HEK293 (cell line): Measurements from ENCODE around the gene CAD.

Experiments used
- KLF8 ChIP-seq: fragments of 450-650 bp; formaldehyde crosslinking; IDR thresholded peaks from 2 replicates; pipeline ENCODE4 v1.5.1; 2016; ENCODE audit warnings: missing biosample characterization, missing genetic modification characterization
- OSR2 ChIP-seq: fragments of 450-650 bp; formaldehyde crosslinking; IDR thresholded peaks from 2 replicates; pipeline ENCODE4 v1.5.1; 2016; ENCODE audit warnings: missing biosample characterization, missing genetic modification characterization
- SCRT2 ChIP-seq: fragments of 450-650 bp; formaldehyde crosslinking; IDR thresholded peaks from 2 replicates; pipeline ENCODE4 v1.5.1; 2016; ENCODE audit warnings: missing biosample characterization, missing genetic modification characterization
- SP7 ChIP-seq: fragments of 450-650 bp; formaldehyde crosslinking; IDR thresholded peaks from 2 replicates; pipeline ENCODE4 v1.5.1; 2016; ENCODE audit warnings: missing biosample characterization, missing genetic modification characterization
- TCF7L2 ChIP-seq: IDR thresholded peaks from 2 replicates; pipeline ENCODE4 v1.6.1; 2011; ENCODE audit warnings: low read depth, mild to moderate bottlenecking, inconsistent platforms, low read length, moderate library complexity, borderline replicate concordance
- ZBTB17 ChIP-seq: fragments of 450-650 bp; formaldehyde crosslinking; IDR thresholded peaks from 2 replicates; pipeline ENCODE4 v1.5.1; 2016; ENCODE audit warnings: missing biosample characterization, missing genetic modification characterization
- ZBTB8A ChIP-seq: fragments of 450-650 bp; formaldehyde crosslinking; IDR thresholded peaks from 2 replicates; pipeline ENCODE4 v1.5.1; 2016; ENCODE audit warnings: missing biosample characterization, missing genetic modification characterization
- ZFHX2 ChIP-seq: fragments of 450-650 bp; formaldehyde crosslinking; conservative IDR thresholded peaks from 2 replicates; pipeline ENCODE4 v1.5.1; 2016; ENCODE audit warnings: missing biosample characterization, missing genetic modification characterization
- ZNF221 ChIP-seq: fragments of 450-650 bp; formaldehyde crosslinking; IDR thresholded peaks from 2 replicates; pipeline ENCODE4 v1.5.1; 2017; ENCODE audit warnings: missing biosample characterization, missing genetic modification characterization, borderline replicate concordance
- ZNF324 ChIP-seq: fragments of 450-650 bp; formaldehyde crosslinking; IDR thresholded peaks from 2 replicates; pipeline ENCODE4 v1.5.1; 2016; ENCODE audit warnings: missing biosample characterization, missing genetic modification characterization
- ZNF366 ChIP-seq: fragments of 450-650 bp; formaldehyde crosslinking; conservative IDR thresholded peaks from 2 replicates; pipeline ENCODE4 v1.5.1; 2016; ENCODE audit warnings: missing biosample characterization, missing genetic modification characterization
- ZNF426 ChIP-seq: fragments of 450-650 bp; formaldehyde crosslinking; IDR thresholded peaks from 2 replicates; pipeline ENCODE4 v1.5.1; 2017; ENCODE audit warnings: missing biosample characterization, missing genetic modification characterization, mild to moderate bottlenecking, inconsistent platforms, moderate library complexity
- ZNF561 ChIP-seq: fragments of 450-650 bp; IDR thresholded peaks from 2 replicates; pipeline ENCODE4 v1.5.1; 2018; ENCODE audit warnings: missing biosample characterization, missing genetic modification characterization, borderline replicate concordance
- ZNF610 ChIP-seq: fragments of 450-650 bp; formaldehyde crosslinking; IDR thresholded peaks from 2 replicates; pipeline ENCODE4 v1.5.1; 2016; ENCODE audit warnings: missing biosample characterization, missing genetic modification characterization, borderline replicate concordance
- ZNF629 ChIP-seq: fragments of 450-650 bp; formaldehyde crosslinking; IDR thresholded peaks from 2 replicates; pipeline ENCODE4 v1.5.1; 2017; ENCODE audit warnings: missing biosample characterization, missing genetic modification characterization
- ZNF707 ChIP-seq: fragments of 450-650 bp; formaldehyde crosslinking; IDR thresholded peaks from 2 replicates; pipeline ENCODE4 v1.5.1; 2016; ENCODE audit warnings: missing biosample characterization, missing genetic modification characterization
- ZNF768 ChIP-seq: fragments of 450-650 bp; formaldehyde crosslinking; IDR thresholded peaks from 2 replicates; pipeline ENCODE4 v1.5.1; 2018; ENCODE audit warnings: missing biosample characterization, mild to moderate bottlenecking, missing genetic modification characterization
- TF ChIP-seq, protein P1 (sequence below): fragments of 450-650 bp; formaldehyde crosslinking; IDR thresholded peaks from 2 replicates; pipeline ENCODE4 v1.5.1; 2016; ENCODE audit warnings: missing biosample characterization, missing genetic modification characterization
- TF ChIP-seq, protein P2 (sequence below): fragments of 450-650 bp; formaldehyde crosslinking; IDR thresholded peaks from 2 replicates; pipeline ENCODE4 v1.5.1; 2016; ENCODE audit warnings: missing biosample characterization, missing genetic modification characterization
- TF ChIP-seq, protein P3 (sequence below): fragments of 450-650 bp; formaldehyde crosslinking; IDR thresholded peaks from 2 replicates; pipeline ENCODE4 v1.5.1; 2016; ENCODE audit warnings: missing biosample characterization, missing genetic modification characterization
- TF ChIP-seq, protein P4 (sequence below): fragments of 450-650 bp; formaldehyde crosslinking; IDR thresholded peaks from 2 replicates; pipeline ENCODE4 v1.5.1; 2016; ENCODE audit warnings: missing biosample characterization, missing genetic modification characterization
- TF ChIP-seq, protein P5 (sequence below): fragments of 450-650 bp; formaldehyde crosslinking; IDR thresholded peaks from 2 replicates; pipeline ENCODE4 v1.5.1; 2016; ENCODE audit warnings: missing biosample characterization, missing genetic modification characterization
- TF ChIP-seq, protein P6 (sequence below): fragments of 450-650 bp; formaldehyde crosslinking; IDR thresholded peaks from 2 replicates; pipeline ENCODE4 v1.5.1; 2017; ENCODE audit warnings: missing biosample characterization, missing genetic modification characterization

CAD gene

DNA sequence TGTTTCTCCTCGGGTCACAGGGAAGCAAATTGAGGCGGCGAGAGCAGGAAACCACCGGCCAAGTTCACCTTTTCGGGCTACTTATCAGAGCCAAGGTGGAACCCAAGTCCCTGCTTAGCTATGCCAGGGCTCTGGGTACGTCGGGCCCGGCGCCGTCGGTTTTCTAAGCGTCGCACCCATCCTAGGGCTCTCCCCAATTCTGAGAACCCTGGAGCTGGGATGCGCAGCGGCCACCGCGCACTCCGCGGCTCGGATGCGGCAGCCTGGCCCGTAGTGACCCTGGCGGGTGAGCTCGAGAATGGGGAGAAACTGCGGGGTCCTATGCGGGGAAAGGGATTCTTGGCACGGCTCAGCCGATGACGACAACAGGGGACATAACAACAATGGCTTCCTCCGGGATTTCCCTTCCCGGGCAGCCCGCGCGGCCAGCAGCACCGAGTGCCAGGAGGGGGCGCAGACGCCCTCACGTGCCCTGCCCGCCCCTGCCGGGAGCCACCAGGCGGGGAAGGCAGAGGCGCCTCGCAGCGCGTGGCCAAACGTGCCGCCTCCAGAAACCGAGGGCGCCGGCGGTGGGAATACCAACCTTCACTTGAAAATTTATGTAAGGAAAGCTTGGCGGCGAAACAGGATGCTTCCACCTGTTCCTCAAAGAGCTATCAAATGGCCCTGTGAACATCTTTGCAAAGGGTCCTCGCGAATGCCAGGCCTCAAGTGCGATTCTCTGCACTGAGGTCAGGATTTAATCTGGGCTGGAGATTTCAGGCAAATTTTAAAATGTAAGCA lies 47.8 kb downstream of the CAD start (continued):
- TF ChIP-seq, protein P1, sequence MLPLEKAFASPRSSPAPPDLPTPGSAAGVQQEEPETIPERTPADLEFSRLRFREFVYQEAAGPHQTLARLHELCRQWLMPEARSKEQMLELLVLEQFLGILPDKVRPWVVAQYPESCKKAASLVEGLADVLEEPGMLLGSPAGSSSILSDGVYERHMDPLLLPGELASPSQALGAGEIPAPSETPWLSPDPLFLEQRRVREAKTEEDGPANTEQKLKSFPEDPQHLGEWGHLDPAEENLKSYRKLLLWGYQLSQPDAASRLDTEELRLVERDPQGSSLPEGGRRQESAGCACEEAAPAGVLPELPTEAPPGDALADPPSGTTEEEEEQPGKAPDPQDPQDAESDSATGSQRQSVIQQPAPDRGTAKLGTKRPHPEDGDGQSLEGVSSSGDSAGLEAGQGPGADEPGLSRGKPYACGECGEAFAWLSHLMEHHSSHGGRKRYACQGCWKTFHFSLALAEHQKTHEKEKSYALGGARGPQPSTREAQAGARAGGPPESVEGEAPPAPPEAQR (tag by site-specific recombination): no peak
- TF ChIP-seq ZNF221: no peak
- peak; percentile 95 for TF ChIP-seq ZNF561
- no peak for TF ChIP-seq ZNF707 (tag by site-specific recombination)
- TF ChIP-seq, protein P2, sequence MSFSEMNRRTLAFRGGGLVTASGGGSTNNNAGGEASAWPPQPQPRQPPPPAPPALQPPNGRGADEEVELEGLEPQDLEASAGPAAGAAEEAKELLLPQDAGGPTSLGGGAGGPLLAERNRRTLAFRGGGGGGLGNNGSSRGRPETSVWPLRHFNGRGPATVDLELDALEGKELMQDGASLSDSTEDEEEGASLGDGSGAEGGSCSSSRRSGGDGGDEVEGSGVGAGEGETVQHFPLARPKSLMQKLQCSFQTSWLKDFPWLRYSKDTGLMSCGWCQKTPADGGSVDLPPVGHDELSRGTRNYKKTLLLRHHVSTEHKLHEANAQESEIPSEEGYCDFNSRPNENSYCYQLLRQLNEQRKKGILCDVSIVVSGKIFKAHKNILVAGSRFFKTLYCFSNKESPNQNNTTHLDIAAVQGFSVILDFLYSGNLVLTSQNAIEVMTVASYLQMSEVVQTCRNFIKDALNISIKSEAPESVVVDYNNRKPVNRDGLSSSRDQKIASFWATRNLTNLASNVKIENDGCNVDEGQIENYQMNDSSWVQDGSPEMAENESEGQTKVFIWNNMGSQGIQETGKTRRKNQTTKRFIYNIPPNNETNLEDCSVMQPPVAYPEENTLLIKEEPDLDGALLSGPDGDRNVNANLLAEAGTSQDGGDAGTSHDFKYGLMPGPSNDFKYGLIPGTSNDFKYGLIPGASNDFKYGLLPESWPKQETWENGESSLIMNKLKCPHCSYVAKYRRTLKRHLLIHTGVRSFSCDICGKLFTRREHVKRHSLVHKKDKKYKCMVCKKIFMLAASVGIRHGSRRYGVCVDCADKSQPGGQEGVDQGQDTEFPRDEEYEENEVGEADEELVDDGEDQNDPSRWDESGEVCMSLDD (tag by site-specific recombination): peak; percentile 72
- TF ChIP-seq ZNF324 (tag by site-specific recombination): no peak
- peak; percentile 44; the same call in 1 of the 2 replicates for TF ChIP-seq ZBTB17 (tag by site-specific recombination)
- no peak for TF ChIP-seq TCF7L2
- TF ChIP-seq, protein P3, sequence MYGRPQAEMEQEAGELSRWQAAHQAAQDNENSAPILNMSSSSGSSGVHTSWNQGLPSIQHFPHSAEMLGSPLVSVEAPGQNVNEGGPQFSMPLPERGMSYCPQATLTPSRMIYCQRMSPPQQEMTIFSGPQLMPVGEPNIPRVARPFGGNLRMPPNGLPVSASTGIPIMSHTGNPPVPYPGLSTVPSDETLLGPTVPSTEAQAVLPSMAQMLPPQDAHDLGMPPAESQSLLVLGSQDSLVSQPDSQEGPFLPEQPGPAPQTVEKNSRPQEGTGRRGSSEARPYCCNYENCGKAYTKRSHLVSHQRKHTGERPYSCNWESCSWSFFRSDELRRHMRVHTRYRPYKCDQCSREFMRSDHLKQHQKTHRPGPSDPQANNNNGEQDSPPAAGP: no peak
- TF ChIP-seq KLF8 (tag by site-specific recombination): peak; percentile 40; the same call in 1 of the 2 replicates
- TF ChIP-seq, protein P4, sequence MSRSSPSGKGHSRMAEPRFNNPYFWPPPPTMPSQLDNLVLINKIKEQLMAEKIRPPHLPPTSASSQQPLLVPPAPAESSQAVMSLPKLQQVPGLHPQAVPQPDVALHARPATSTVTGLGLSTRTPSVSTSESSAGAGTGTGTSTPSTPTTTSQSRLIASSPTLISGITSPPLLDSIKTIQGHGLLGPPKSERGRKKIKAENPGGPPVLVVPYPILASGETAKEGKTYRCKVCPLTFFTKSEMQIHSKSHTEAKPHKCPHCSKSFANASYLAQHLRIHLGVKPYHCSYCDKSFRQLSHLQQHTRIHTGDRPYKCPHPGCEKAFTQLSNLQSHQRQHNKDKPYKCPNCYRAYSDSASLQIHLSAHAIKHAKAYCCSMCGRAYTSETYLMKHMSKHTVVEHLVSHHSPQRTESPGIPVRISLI (tag by site-specific recombination): no peak
- TF ChIP-seq ZNF426 (tag by site-specific recombination): no peak
- TF ChIP-seq ZNF610 (tag by site-specific recombination): 0 out of 2 replicates have a peak, but pooled peaks have one; percentile 32
- TF ChIP-seq, protein P5, sequence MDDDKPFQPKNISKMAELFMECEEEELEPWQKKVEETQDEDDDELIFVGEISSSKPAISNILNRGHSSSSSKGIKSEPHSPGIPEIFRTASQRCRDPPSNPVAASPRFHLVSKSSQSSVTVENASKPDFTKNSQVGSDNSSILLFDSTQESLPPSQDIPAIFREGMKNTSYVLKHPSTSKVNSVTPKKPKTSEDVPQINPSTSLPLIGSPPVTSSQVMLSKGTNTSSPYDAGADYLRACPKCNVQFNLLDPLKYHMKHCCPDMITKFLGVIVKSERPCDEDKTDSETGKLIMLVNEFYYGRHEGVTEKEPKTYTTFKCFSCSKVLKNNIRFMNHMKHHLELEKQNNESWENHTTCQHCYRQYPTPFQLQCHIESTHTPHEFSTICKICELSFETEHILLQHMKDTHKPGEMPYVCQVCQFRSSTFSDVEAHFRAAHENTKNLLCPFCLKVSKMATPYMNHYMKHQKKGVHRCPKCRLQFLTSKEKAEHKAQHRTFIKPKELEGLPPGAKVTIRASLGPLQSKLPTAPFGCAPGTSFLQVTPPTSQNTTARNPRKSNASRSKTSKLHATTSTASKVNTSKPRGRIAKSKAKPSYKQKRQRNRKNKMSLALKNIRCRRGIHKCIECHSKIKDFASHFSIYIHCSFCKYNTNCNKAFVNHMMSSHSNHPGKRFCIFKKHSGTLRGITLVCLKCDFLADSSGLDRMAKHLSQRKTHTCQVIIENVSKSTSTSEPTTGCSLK: no peak
- peak; percentile 43 for TF ChIP-seq SP7 (tag by site-specific recombination)
- TF ChIP-seq, protein P6, sequence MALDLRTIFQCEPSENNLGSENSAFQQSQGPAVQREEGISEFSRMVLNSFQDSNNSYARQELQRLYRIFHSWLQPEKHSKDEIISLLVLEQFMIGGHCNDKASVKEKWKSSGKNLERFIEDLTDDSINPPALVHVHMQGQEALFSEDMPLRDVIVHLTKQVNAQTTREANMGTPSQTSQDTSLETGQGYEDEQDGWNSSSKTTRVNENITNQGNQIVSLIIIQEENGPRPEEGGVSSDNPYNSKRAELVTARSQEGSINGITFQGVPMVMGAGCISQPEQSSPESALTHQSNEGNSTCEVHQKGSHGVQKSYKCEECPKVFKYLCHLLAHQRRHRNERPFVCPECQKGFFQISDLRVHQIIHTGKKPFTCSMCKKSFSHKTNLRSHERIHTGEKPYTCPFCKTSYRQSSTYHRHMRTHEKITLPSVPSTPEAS: no peak
- TF ChIP-seq ZBTB8A: peak; percentile 99
- TF ChIP-seq ZNF768 (tag by site-specific recombination): no peak
- peak; percentile 31 for TF ChIP-seq SCRT2
- no peak for TF ChIP-seq ZNF366 (tag by site-specific recombination)
- peak; percentile 80 for TF ChIP-seq ZNF629
- TF ChIP-seq ZFHX2: peak; percentile 93
- 0 out of 2 replicates have a peak, but pooled peaks have one; percentile 27 for TF ChIP-seq OSR2 (tag by site-specific recombination)
